GM19043 (cell line): ENCODE data around the gene TSHB.

Experiments
- ATAC-seq: cut with Tn5 transposase; IDR thresholded peaks from one replicate; pipeline ENCODE4 v1.9.1; 2021; ENCODE audit warnings: low read depth; ENCODE audit not compliant: unreplicated experiment

Gene TSHB

GRCh38 chr1:115057661-115058254, 28.1 kb downstream of the TSHB start:
- ATAC-seq, result no peak

GRCh38 chr1:115059316-115059715, 29.7 kb downstream of the TSHB start:
- ATAC-seq, result no peak

- no peak for ATAC-seq
Observed at GRCh38 chr1:115060501-115060900, 30.9 kb downstream of the TSHB start.

GRCh38 chr1:115062542-115063004, 32.9 kb downstream of the TSHB start:
- ATAC-seq, result peak; percentile 71

- ATAC-seq, result no peak
Observed at GRCh38 chr1:115063228-115063901, 33.7 kb downstream of the TSHB start.

- ATAC-seq, result no peak
Observed at GRCh38 chr1:115064461-115064860, 34.8 kb downstream of the TSHB start.

GRCh38 chr1:115065021-115065420, 35.4 kb downstream of the TSHB start:
- no peak for ATAC-seq

- ATAC-seq, result no peak
Observed at GRCh38 chr1:115067161-115067859, 37.7 kb downstream of the TSHB start.

- ATAC-seq, result no peak
Observed at GRCh38 chr1:115068826-115069585, 39.4 kb downstream of the TSHB start.

- ATAC-seq, result no peak
Observed at GRCh38 chr1:115069659-115070308, 40.2 kb downstream of the TSHB start.

GRCh38 chr1:115071012-115071664, 41.5 kb downstream of the TSHB start:
- no peak for ATAC-seq

- ATAC-seq, result no peak
Observed at GRCh38 chr1:115073298-115074087, 43.9 kb downstream of the TSHB start.

- no peak for ATAC-seq
Observed at GRCh38 chr1:115074839-115075534, 45.4 kb downstream of the TSHB start.

GRCh38 chr1:115076384-115076915, 46.8 kb downstream of the TSHB start:
- ATAC-seq, result no peak

- no peak for ATAC-seq
Observed at GRCh38 chr1:115077286-115077983, 47.8 kb downstream of the TSHB start.

- ATAC-seq, result no peak
Observed at GRCh38 chr1:115077984-115078330, 48.3 kb downstream of the TSHB start.

GRCh38 chr1:115078708-115079107, 49.1 kb downstream of the TSHB start:
- ATAC-seq, result no peak

GRCh38 chr1:115082949-115083348, 53.3 kb downstream of the TSHB start:
- ATAC-seq, result no peak
